HG03521 (cell line): ENCODE measurements around the gene CLSTN3.

Source experiments
- ATAC-seq: cut with Tn5 transposase; IDR thresholded peaks from one replicate; pipeline ENCODE4 v1.9.1; 2021; ENCODE audit warnings: mild to moderate bottlenecking, moderate library complexity; ENCODE audit not compliant: unreplicated experiment

Gene CLSTN3

DNA sequence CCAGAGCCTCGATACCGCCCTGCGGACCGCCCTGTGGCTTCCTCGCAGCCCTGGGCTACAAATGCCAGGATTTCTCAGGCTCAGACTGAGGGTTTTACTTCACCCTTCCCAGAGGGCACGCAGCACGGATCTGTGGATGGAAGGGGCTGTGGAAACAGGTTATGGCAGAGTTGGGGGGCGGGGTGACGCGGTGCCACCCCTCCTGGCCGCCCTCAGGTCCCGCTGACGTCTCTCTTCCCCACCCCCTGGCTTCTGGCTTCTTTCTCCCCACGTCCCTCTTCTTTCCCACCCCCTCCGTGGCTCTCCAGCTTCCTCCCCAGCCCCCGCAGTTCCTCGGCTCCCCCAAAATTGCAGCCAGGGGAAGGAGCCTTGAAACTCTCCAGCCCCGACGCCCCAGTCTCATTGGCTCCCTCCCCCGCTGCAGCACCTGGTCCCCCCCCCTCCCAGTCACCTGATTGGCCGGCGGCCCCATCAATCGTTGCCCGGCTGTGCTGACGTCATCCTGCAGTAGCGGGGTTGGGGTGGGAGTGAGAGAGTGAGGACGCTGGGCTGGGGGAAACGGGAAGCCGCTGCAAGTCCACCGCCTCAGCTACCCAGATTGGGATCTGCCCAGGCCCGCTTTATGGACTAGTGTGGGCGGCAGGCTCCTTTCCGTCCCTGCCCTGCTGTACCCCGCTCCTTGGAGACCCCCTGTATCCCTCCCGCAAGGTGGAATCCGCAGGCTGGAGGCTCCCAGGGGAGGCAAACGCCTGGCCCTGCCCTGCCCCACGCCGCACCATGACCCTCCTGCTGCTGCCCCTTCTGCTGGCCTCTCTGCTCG, at the start of gene CLSTN3:
CLSTN3 (plus strand) TSS at position 500 of the 820 bp plus-strand sequence; CDS start at position 778, 278 bp downstream.
- peak; percentile 75 for ATAC-seq

DNA sequence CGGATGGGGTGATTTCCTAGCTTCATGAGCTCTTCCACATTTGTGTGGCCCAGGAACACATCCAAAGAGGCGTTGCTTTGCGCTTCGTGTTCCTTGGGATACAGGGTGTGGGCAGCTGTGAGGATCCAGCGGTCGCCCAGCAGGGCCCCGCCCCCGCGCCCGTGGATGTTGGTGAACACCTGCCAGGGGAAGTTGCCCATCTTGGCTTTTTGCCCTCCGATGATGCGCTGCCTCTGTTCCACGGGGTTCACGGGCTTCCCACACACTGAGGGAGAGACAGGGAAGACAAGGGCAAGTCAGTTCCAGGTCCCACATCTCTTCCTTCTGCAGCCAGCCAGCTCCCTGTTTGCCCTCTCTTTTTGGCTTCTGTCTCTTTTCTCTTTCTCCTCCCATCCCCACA, 49.1 kb upstream of the CLSTN3 start:
- no peak for ATAC-seq

DNA sequence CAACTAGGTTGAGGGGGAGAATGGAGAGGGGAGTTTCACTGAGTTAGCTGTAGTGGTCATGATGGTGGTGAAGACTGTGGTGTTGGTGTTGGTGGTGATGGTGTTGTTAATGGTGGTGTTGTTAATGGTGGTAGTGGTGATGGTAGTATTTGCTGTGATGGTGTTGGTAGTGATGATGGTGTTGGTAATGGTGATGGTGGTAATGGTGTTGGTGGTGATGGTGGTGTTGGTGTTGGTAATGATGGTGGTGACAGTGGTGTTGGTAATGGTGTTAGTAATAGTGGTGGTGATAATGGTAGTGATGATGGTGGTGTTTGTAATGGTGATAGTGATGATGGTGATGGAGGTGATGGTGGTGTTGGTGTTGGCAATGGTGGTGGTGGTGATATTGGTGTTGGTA, 47.0 kb upstream of the CLSTN3 start:
- ATAC-seq, result no peak

DNA sequence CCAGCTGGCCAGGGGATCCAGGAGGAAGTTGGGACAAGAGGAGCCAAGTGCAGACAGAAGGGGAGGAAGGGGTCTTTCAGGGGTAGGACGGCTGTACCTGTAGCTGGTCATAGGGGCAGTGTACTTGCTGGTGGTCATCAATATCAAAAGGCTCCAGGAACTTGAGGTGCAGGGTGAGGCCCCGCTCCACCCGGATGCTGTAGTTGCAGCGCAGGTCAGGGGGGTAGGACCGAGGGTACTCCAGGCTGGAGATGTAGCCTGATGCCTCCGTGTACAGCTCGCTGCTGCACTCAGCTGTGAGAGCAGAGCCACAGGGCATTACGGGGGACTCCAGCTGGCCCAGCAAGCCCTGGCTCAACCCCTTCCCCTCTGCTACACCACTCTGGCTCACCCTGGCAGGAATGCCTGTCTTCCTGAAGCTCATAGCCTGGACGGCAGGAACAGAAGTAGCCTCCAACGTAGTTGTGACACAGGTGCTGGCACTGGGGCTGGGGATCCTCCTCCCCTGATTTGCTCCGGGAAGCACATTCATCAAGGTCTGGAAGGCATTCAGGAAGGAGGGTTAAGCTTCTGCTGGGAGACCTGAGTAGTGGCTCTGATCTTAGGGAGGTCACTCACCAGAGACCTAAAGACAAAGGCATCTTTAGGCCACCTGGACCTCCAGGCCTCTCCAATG, 40.8 kb upstream of the CLSTN3 start:
- no peak for ATAC-seq

DNA sequence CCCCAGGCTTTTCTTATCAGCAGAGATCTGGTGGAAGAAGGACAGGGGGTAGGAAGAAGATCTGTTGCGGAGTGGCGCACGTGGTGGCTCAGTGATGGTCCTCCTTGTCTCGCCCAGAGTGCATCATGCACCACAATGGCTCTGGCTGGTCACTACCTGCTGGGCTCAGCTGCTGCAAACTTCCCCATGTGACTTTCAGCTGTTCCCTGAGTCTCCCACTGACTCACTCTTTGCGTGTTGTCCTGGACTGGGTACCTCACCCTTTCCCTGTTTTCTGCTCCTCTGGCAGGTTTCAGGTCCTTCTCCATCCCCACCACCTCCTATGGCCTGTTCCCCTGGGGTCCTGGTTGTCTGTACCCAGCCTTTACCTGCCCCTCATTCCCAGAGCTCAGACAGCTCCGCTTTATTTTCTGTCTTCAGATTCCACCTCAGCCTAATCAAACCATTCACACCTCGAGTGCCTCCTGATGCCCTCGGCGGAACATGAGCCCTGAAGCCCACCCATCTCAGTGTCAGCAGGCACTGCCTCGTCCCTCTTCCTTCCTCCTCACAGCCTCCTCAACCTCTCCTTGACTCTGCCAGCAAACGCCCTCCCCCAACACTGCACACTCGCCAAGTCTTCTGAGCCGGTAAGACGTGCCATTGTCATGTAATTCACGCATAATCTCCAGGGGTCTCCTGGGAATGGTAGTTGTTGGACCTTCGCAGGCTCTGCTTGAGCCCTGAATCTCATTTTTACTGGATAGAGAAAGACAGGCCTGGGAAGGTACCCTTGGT, 39.8 kb upstream of the CLSTN3 start:
- no peak for ATAC-seq

DNA sequence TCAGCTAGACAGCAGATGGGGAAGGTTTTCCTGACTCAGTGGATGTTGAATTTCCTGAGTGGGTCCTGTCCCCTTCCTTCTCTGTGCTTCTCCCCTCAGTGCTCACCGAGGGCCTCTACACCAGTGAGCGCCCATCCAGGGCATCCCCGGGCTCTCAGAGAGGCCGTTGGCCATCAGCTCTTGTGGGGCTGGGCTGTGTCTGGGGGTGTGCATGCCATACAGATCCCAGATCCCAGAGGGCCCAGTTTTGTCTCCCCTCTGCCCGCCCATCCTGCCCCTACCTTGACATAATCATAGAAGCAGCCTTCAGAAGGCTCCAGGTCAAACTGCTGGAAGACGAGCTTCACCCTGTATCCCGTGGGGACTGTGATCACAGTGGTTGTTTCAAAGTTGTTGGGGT, 39.0 kb upstream of the CLSTN3 start:
- no peak for ATAC-seq

DNA sequence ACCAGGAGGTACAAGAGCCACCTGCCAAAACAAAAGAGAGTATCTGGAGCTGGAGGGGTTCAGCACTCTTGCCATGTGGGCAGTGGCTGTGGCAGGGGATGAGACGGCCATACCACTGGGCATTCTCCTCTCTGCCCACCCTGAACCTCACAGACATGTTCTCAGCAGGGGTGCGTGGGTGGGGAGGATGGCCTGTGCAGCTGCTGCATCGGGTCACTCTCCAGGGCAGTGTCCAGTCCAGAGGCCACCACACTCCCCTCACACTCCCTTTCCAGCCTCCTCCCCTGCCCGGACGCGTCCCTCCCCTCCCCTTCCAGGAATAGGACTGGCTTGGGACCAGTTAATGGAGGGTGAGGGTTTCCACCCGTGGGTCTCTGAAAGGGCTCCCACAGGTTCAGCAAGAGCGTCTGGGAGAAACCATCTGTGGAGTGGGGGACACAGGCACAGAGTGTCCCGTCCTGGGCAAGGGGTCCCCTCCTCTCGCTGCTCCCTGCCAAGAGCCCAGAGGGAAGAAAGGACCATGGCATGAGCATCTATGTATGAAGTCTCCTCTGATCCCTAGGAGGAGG, 38.4 kb upstream of the CLSTN3 start:
- ATAC-seq, result no peak

DNA sequence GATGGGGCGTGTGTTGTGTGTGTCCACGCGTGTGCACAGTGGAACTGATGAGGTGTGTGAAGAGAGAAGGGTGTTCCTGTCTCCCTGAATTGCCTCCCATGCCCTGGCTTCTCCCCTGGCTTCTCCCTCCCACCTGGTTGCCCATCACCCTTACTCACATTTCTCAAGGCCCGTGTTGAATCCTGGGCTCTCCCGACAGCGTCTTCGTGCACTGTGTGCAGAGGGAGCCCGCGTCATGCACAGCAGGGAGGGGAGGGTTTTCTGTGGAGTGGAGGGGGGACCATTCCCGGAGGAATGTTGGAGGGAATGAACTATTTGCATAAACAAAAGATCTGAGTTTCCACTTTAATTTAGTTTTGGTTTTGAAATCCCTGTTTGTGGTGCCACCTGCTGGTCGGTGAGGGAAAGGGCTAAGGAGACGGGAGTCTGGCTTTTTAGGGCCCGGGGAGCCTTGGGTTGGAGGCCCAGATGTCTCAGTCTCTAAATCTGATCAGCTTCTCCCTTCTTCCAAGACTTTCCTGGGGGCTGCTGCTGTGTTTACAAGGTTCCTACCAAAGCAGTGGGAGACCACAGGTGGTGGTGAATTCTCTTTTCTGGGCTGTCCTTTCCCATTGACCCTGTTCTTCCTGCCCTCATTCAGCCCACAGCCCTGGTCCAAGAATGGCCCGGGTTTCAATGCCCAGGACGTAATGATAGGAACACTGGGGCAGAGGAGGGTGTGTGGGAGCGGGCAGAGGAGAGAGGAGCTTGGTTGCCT, 37.8 kb upstream of the CLSTN3 start, which contains the start of gene C1R:
C1R (minus strand) TSS at position 217 of the 757 bp plus-strand sequence; CDS start at position 160, 57 bp downstream.
- ATAC-seq, result no peak

DNA sequence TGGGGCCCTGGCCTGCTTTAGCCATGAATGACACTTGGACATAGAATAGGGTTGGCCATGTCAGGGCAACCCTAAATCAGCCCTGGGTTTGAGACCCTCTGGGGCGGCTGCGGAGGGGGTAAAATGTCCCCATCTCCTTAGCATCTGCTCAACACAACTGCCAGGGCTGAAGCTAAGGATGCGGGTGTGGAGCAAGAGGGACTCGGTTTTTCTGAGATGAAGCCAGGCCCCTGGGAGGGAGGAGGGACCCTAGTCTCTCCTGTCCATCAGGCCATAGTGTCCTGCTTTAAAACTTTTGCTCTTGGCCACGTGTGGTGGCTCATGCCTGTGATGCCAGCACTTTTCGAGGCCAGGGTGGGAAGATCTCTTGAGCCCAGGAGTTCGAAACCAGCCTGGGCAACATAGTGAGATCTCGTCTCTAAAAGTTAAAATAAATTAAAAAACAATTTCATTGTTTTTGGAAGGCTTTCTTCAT, 37.1 kb upstream of the CLSTN3 start:
- ATAC-seq, result no peak

DNA sequence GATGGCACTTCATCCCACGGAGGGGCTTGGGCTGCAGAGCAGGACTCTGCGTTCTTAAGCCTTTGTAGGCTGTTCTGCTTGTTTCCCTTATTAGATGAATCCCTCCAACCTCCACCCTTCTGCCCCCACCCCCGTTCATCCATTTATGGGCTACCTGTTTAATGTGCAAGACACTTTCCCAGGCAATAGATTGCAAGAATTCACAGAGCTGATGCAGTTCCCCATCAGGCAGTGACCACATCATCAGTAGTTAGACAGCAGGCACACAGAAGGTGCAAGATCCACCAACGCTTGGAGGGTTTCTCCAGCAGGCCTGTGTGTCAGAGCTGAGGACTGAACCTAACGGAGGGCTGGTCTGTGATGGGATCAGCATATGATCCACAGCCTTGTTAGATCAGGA, 36.7 kb upstream of the CLSTN3 start:
- no peak for ATAC-seq

DNA sequence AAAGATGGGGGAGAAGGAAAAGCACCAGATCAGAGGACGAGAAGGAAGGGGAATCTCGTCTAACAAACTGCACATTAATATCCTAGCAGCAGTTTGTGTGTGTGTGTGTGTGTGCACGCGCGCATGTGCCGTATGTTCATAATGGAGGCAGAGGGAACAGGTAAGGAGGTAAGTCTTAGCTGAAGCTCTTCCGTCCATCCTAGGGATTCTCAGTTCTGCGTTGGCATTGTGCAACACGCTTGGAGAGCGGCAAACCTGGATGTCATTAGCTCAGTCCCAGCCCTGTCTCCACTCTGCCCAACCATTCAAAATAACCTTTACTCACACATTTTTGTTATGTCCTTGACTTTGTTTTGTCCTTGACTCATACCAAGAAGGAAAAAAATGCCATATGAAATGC, 36.3 kb upstream of the CLSTN3 start:
- ATAC-seq, result no peak

DNA sequence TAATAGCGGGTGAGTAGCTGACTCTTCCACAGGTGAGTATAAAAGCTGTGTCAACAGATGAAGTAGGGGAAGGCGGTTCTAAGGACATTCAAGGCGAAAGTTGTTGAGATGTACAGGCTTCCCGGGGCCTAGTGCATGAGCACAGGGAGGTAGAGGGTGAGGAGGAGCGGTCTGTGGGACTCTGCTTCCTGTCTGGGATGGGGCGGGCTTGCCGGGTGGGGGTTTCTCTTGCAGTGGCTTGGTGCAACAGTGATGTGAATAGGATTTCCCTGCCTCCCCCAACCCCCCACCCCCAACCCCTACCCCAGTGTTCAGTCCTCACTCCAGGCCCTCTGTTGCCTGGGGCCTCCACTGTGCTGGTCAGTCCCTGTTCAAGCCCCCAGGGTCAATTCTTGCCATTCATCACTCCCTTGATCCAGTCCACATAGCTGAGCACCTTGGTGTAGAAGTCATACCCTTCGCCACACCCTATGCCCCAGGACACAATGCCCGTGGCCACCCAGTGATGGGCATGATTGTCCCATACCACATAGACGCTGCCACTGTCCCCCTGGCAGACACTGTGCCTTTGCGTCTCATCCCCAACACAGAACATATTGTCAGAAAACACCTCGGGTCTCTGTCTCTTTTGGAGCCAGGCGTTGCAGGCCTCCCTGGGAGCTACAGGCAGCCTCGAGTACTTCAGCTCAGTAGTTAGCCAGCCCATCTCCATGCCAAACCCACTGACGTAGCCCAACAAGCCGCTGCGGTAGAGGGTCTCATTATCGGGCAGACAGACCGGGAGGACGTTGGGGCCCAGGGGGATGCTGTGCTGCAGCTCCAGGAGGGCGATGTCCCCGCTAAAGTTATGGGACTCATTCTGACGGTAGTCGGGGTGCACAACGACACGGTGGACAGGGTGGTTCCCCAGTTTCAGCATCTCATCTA, 33.9 kb upstream of the CLSTN3 start:
- ATAC-seq, result no peak

DNA sequence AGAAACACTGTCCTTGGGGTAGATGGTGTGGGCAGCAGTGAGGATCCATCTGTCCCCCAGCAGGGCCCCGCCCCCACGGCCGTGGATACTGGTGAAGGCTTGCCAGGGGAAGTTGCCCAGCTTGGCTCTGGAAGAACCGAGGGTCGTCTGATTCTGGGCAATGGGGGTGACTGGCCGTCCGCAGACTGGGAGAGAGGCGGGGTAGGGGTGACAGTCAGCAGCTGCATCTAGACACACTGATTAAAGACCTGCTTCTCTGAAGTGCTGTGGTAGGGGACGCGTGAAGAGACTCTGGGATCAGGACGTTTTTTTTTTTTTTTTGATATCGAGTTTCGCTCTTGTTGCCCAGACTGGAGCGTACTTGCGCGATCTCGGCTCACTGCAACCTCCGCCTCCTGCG, 33.2 kb upstream of the CLSTN3 start:
- ATAC-seq, result no peak

DNA sequence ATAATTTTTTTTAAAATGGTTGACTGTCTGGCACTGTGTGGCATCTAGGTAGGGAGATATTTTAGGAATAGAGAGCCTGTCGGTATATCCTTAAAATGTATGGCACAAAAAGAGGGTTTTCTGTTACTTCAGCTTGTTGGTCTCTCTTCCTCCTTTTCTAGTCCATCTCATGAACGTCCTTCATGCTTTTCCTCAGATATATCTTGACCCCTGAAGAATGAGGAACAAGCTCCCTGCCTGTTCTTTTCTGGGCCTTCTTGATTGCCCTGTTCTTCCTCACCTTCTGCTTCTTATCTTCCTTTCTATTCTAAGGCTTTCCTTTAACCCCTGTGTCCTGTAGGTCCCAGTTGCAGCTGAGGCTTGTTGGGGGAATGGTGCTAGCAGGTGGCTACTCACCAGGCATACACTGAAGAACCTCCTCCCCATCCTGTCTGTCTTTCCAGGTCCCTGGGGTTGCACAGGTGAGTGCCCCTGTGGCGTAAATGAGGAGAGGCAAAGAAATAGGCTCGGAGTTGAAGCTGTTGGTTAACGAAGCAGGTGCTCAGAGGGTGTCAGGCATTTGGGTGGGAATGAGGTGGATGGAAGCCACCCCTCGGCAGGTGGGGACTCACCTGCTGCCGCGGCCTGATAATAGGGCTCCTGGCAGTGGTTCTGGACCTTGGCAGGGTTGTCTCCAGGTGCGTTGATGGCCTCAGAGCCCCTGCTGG, 30.7 kb upstream of the CLSTN3 start:
- ATAC-seq, result no peak

DNA sequence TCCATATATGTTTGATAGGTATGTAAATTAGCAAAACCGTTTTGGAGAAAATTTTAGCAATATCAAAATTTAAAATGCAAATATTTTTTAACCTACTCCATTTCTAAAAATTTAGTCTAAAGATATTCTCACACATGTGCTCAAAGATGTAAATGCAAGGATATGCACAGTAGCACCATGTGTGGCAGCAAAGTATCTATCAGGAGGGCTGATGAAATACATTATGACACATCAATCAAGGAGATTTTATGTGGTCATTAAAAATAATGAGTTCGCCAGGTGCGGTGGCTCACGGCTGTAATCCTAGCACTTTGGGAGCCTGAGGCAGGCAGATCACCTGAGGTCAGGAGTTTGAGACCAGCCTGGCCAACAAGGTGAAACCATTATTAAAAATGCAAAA, 29.9 kb upstream of the CLSTN3 start:
- no peak for ATAC-seq

DNA sequence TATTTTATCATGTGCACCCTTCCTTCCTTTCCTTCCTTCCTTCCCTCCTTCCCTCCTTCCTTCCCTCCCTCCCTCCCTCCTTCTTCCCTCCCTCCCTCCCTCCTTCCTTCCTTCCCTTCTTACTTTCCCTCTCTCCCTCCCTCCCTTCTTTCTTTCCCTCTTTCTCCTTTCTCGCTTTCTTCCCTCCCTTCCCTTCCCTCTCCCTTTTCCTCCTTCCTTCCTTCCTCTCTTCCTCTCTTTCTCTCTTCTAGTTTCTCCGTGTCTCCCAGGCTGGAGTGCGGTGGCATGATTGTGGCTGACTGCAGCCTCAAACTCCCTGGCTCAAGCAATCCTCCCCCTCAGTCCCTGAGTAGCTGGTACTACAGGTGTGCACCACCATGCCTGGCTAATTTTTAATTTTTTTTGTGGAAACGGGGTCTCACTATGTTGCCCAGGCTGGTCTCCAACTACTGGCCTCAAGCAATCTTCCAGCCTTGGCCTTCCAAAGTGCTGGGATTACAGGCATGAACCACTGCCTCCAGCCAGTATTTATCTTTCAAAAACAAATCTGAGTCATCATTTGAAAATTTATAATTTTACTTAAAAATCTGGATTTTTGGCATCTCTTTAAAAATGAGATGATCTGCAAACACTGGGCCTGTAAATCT, 29.0 kb upstream of the CLSTN3 start:
- no peak for ATAC-seq

DNA sequence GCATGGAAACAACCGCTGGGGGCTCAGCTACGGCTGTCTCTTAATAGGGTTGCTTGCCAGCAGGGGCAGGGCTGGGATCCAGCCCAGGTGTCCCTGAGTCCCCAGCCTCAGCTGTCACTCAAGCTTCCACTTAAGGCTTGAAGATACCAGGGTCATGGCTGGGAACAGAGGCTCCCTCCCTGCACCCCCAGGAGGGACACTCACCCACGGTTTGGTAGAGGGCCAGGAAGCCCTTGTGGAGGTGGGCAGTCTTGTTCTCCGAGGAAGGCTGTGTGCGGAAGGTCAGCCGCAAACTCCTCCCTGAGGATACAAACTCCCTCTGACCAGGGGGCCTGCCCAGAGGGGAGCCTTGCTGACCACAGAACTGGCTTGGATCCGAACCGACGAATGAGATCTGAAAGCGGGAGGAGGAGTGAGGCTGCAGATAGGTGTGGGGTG, 28.5 kb upstream of the CLSTN3 start:
- no peak for ATAC-seq

DNA sequence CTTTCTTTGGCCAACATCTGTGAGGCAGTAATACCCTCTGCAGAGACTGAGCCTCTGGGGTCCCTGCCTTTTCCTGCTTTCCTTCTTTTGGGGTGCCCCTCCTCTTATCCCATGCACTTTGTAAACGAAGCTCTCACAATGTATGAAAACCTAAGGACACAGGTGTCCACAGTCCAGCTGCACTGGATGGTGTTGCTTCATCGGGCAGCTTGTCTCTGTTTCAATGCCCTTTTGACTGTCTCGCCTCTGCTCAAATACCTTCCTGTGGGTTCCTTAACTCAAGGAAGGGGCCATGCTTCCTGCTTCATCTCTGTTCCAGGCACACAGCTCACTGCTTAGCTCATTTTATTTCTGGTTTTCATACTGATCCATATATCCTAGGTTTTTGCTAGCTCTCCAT, 27.6 kb upstream of the CLSTN3 start:
- ATAC-seq, result no peak
